CD4-positive, alpha-beta T cell treated with Interferon gamma for 1 hour (primary cell): Measurements from ENCODE around the gene SACS.
"Not testable (repeated sequence)": the region's sequence is repeated elsewhere in the genome, so short reads cannot be mapped to it uniquely, and the experiment has no call there.

Experiments used
- DNase-seq: peaks from one replicate; pipeline ENCODE4 v3.0.0-alpha.2; 2020

Gene SACS

GRCh38 chr13:23354520-23354919, 79.0 kb downstream of the SACS start:
- no peak for DNase-seq

DNA sequence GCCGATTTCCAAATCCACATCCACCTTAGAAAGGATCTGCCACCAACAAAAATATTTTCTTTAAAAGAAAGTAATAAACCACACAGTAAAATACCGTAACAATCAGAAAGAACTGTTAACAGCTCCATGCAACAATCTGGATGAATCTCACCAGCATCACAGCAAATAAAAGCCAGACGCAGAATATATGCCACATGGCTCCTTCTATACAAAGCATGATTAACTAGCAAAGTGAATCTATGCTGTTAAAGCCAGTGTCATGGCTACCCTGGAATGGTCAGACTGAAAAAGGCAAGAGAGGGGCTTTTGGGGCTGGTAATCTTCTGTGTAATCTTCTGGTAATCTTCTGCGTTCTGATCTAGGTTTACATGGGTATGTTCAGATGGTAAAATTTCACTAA, 81.3 kb downstream of the SACS start:
- DNase-seq, result no peak

GRCh38 chr13:23350009-23350408, 83.5 kb downstream of the SACS start:
- no peak for DNase-seq

- no peak for DNase-seq
Observed at GRCh38 chr13:23349161-23349897, 84.2 kb downstream of the SACS start.

DNA sequence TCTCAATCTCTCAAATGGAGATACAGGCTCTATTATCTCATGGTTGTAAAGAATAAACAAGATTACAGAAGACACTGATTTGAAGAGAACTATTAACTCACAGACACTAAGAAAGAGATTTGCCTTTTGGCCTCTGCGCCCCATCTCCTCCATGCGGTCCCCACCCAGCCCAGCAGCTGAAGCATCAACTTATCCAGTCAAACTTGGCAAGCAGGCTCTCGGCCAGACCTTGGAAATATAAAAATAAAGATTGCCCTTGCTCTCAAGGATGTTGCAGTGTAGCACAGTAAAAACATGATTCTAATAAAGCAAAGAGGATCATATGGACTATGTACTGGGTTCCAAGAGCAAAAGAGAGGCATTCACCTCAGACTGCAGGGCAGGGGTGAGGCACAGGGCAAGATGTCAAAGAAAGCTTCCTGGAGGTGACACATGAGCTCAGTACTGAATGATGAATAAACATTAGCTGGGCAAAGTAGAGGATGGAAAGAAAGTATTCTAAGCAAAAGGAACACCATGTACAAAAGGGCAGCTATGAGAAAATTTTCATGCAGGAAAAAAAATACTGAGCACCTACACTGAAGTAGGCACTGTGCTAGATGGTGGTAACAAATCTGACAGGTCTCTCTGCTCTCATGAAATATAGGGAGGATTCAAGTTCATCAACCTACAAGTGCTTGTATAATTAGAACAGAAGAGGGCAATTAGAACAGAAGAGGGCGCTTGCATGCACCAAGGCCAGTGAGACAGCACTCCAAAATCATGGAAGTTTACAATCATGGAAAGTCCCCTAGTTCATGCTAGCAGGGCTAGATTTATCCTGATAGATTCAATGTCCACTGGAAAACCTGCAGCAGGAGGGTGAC, 85.0 kb downstream of the SACS start:
- DNase-seq, result no peak

DNA sequence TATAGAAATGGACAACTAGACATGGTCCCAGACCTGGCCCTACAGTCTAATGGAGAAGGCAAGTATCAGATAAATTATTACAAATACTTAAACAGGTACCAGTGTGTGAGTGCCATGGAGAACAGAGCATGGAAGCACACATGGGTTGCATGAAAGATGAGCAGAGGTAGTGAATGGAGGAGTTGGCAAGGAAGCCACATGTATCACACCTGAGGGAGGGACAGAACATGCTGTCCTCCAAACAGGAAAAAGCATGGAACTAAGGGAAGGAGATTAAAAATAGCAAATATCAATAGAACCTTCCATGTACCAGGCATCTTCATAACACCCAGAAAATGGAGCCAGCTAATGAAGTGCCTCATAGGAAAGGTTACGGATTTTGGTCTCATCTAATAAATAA, 85.9 kb downstream of the SACS start:
- DNase-seq, result no peak

DNA sequence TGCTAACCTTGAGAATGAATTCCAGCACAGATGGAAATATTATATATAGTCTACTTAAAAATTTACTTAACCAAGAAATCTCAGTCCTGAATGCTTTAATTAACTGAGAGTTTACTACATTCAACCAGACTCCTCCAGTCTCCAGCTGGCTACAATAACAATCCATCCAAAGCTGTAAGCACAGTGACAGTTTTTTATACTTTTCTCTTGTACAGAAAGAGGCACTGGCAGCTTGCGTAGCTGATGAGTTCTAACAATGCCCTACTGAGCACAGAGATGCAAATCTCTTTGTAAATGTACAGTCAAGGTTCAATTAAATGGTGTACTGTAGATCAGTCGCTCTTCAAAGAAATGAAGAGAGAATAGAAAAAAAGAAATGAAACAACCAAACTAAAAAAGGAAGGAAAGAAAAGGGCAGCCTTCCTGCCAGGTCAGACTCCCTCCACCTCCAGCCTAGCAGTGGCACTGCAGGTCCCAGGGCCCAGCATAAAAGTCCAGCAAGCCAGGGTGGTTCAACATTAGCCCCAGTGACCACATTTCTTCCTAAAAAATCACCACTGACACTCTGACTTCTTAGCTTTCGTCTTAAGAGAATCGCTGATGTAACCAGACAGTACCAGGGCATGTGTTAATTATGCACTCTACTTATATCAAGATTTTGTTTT, 88.4 kb downstream of the SACS start:
- DNase-seq, result no peak

- no peak for DNase-seq
Observed at GRCh38 chr13:23339225-23339624, 94.3 kb downstream of the SACS start.

DNA sequence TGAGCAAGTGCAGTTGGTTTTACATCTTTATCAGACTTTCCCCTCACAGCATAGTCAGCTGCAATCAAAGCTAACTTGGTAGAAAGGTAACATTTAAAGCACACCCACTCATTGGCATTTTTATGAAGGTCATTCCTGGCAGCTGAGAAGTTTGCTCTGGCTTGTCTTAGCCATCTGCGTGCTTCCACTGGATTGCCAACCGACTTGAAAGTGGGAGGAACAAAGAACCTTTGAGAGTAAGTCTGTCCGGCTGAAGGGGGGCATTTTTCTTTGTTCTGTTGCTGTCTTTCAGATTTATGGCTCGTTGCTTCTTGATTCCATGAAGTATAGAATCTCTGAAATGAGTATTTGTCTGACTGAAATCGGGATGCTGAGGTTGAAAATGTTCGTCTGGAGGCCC, 103.1 kb downstream of the SACS start:
- DNase-seq, result no peak

GRCh38 chr13:23325191-23325590, 108.3 kb downstream of the SACS start:
- no peak for DNase-seq

GRCh38 chr13:23323946-23324709, 109.4 kb downstream of the SACS start:
- no peak for DNase-seq

DNA sequence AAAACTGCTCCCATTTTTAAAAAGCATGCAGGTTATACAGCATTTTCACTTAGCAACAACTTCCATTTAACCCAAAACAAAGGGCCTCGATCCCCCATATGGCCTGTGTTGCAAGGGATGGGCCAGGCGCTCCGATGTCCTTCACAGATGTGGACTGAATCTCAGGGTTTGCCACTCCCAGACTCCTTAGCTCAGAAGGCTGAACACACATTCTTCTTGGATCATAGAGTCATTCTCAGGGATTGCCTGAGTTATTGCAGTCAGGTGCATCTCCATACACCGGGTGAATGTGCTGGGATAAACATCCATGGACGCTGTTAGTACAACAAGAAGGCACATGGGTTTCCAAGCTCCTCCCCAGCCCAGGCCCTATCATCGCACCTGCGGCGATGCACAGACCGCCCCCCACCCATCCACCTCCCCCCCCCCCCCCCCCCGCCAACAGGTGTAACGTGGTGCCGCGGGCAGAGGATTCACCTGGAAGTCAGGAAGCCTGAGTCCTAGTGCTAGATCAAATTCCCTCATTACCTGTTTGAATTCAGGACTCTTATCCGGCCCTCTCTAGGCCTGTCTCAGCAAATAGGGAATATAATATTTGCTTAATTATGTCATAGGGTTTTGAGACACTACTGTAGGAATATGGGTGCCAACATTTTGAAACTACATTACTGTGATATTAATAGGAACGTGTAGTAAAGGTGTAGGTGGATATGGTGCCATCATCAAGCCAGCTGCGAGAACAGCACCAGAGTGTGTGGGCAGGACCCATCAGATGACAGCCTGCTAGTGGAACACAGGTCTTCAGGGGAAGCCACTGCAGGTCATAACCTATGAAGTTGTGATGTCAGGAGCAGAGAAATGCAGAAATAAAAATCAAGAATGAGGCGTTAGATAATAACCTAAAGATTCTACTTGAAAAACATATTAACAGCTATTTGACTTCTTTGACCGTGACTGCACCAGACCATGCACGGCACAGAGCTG, 110.9 kb downstream of the SACS start:
- no peak for DNase-seq

DNA sequence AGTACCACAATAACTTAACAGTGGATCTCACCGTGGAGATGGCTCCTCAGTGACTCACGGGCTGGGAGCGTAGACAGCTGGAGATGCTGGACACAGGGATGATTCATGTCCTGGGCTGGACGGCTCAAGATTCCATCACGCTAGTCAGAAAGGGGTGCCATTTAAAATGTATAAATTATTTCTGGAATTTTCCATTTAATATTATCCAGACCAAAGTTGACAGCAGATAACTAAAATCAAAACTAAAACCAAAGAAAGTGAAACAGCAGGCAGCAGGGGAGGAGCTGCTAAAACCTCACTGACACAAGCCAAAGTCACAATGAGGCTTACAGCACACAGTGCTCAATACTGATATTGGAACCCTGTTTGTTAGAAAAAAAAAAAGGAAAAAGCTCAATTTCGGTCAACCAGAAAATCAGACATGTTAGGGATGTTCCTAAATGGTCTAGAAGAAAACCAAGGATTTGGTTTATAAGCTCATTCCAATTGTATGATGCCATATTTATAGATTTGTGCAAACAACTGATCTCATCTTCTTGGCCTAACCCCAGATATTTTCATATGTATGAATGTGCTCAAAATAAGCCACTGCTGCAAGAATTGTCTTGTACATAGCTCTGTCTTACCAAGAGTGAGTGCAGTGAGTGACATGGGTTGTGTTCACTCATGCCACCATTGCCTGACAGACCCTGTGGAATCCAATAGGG, 111.8 kb downstream of the SACS start:
- DNase-seq, result no peak

- no peak for DNase-seq
Observed at GRCh38 chr13:23320926-23321534, 112.5 kb downstream of the SACS start.

DNA sequence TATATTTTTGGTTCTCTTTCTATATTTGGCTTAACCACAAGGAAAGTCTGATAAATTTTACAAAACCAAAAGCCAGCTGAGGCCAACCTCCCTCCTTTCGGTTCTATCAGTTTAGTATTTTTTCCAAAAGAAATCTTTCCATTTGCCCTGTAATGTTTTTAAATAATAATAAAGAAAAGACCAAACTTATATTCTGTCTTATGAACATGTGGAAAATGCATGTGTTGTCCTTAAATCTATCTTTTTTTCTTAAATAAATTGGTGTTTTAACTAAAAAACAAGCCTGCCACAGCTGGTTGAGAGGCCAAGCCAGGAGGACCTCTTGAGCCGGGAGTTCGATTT, 113.6 kb downstream of the SACS start:
- no peak for DNase-seq

- DNase-seq, result not testable (repeated sequence)
Observed at GRCh38 chr13:23314837-23315236, 118.7 kb downstream of the SACS start.

DNA sequence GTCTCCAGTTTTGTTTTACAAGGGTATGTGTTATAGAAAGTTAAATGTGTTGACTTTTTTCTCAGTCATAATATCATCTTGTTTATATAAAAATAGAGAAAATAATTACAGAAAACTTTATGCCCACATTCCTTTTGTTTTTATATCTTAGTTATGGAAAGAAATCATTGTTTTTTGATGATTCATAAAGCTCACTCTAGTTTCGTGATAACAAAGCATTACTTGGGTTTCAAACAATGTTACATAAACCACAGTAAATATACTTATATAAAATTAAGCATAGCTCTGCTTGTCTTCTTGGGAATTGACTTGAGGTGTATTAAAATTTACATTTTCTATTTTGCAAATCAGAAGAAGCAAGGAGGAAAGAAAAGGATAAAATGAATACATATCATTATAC, 140.9 kb downstream of the SACS start:
- DNase-seq, result no peak

DNA sequence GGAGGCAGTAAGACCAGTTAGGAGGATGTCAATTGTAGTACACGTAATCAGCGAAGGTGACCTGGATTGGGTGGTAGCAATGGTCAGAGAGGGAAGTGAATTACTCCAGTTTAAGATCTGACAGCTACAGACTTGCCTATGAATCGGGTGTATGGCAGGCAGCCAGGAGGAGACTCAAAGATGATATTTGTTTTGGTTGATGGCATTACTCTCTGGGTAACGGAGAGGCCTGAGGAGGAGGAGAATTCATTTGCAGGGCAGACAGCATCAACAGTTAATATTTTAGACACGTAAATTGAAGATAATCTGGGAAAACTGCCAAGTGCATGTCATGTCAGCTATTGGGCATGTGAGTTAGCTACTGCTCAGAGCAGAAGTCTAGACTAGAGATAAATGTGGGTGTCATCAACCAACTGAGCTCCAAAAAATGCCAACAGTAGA, 143.6 kb downstream of the SACS start:
- no peak for DNase-seq

DNA sequence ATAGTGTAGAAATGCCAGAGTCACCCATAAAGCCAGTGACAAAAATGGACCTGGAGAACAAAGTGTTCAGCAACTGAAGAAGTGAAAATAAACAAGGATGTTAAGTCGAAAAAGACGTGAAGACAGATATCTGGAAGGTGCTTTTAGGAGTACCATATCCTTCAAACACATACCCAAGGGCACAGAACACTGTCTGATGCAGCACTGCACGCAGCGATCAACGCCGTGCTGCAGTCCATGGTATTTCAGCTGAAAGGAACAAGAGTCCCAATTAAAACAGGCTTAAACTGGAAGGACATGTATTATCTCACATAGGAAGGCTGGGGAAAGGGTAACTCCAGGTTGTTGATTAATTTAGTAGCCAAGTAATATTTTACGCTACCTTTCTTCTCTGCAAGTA, 144.5 kb downstream of the SACS start:
- no peak for DNase-seq

DNA sequence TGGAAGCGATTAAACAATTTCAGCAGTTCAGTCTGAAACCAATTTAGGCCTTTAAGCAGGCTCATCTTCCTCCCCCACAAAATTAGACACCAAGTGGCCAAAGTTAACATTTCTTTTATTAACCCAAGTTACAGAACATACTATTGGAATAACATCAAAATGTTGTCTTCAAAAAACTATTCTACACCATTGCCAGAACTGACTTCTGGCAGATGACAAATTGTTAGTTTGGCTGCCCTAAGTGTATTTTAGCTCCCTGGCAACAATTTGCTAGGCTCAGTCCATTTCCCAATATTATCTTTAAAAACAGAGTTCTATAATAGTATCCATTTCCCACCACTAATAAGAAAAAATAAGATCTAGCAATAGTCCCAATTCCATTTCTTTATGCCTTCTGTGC, 144.9 kb downstream of the SACS start:
- DNase-seq, result no peak

GRCh38 chr13:23279321-23279720, 154.2 kb downstream of the SACS start:
- DNase-seq, result no peak
